ENCODE results near the gene GTF3C5.

Gene GTF3C5

GRCh38 chr9:133043449-133044035 is 12.7 kb downstream of the GTF3C5 start:
- TF ChIP-seq FOXP2 (optimal IDR thresholded peaks at IDR 0.05; ENCODE audit: control extremely low read depth, extremely low read length, insufficient read depth), result no peak
- no peak for TF ChIP-seq POLR2AphosphoS5 (IDR thresholded peaks at IDR 0.05; ENCODE audit: borderline replicate concordance, low read depth, low read length)
- no peak for TF ChIP-seq EZH2 (IDR thresholded peaks at IDR 0.05)
- Histone ChIP-seq H3K27ac (no peak overlapping the region), H3K4me3 (no peak overlapping the region), H3K36me3 (ENCODE audit: insufficient read depth, low read length) (peaks cover 51% of the 10 kb centered on the region), H3K9me3 (ENCODE audit: low read depth, low read length) (no peaks in the 10 kb centered on the region), H3K9ac (ENCODE audit: insufficient read length) (no peak overlapping the region)
- DNase-seq (ENCODE audit: low read depth, low spot score), result no peak

DNA sequence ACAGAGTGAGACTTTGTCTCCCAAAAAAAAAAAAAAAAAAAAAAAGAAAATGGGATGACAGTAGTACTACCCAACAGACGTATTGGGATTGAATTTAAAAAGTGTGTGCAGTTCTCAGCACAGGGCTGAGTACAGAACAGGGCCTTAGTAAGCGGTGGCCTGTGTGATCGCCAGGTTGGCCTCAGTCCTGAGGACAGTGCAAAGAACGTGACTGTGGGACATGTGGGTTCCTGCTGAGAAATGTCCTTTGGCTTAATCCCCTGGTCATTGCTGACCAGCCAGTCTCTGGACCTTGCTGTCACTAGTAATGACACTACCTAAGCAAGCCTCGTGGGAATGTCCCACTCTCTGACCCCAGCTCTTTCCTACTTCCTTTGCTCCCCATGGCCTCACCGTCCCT is 13.3 kb downstream of the GTF3C5 start:
- H3K36me3 ChIP-seq (ENCODE audit: insufficient read depth, low read length), result peaks cover 53% of the 10 kb centered on the region
- no peak for DNase-seq (ENCODE audit: low read depth, low spot score)

DNA sequence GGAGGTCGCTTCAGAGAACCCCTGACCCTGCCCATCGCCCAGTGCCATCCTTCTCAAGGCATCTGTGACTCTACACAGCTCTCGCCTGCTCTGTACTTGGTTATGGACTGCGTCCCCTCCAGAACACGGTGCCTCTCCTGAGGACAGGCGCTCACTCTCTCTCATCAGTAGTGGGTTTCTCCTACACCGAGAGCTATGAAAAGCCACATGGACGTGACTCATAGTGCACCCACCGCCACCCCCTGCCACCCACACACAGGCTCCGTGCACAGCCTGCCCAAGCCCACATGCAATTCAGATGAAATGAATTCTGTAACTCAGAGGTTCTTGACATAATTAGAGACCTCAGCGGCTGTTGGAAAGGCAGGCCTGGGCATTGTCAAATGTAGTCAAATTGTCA is 13.9 kb downstream of the GTF3C5 start:
- TF ChIP-seq EZH2 (IDR thresholded peaks at IDR 0.05), result no peak
- TF ChIP-seq POLR2AphosphoS5 (IDR thresholded peaks at IDR 0.05; ENCODE audit: borderline replicate concordance, low read depth, low read length), result no peak
- TF ChIP-seq FOXP2 (optimal IDR thresholded peaks at IDR 0.05; ENCODE audit: control extremely low read depth, extremely low read length, insufficient read depth), result no peak
- Histone ChIP-seq H3K4me3 (no peak overlapping the region), H3K36me3 (ENCODE audit: insufficient read depth, low read length) (peaks cover 56% of the 10 kb centered on the region), H3K9me3 (ENCODE audit: low read depth, low read length) (no peaks in the 10 kb centered on the region), H3K27ac (no peak overlapping the region), H3K9ac (ENCODE audit: insufficient read length) (no peak overlapping the region)
- no peak for DNase-seq (ENCODE audit: low read depth, low spot score)

More for the DNA sequence above, 13.3 kb downstream of the GTF3C5 start:
- Histone ChIP-seq H3K9me3 (ENCODE audit: low read depth, low read length) (no peaks in the 10 kb centered on the region), H3K27ac (no peak overlapping the region), H3K4me3 (no peak overlapping the region), H3K9ac (ENCODE audit: insufficient read length) (no peak overlapping the region)
- TF ChIP-seq FOXP2 (optimal IDR thresholded peaks at IDR 0.05; ENCODE audit: control extremely low read depth, extremely low read length, insufficient read depth), result no peak
- TF ChIP-seq POLR2AphosphoS5 (IDR thresholded peaks at IDR 0.05; ENCODE audit: borderline replicate concordance, low read depth, low read length), result no peak
- no peak for TF ChIP-seq EZH2 (IDR thresholded peaks at IDR 0.05)

GRCh38 chr9:133045132-133045531 is 14.3 kb downstream of the GTF3C5 start:
- DNase-seq (ENCODE audit: low read depth, low spot score), result no peak
- no peak for TF ChIP-seq FOXP2 (optimal IDR thresholded peaks at IDR 0.05; ENCODE audit: control extremely low read depth, extremely low read length, insufficient read depth)
- Histone ChIP-seq H3K36me3 (ENCODE audit: insufficient read depth, low read length) (peaks cover 56% of the 10 kb centered on the region), H3K9me3 (ENCODE audit: low read depth, low read length) (no peaks in the 10 kb centered on the region), H3K4me3 (no peak overlapping the region), H3K9ac (ENCODE audit: insufficient read length) (no peak overlapping the region), H3K27ac (no peak overlapping the region)

GRCh38 chr9:133046196-133046899 is 15.6 kb downstream of the GTF3C5 start:
- no peak for TF ChIP-seq FOXP2 (optimal IDR thresholded peaks at IDR 0.05; ENCODE audit: control extremely low read depth, extremely low read length, insufficient read depth)
- TF ChIP-seq EZH2 (IDR thresholded peaks at IDR 0.05), result no peak
- no peak for TF ChIP-seq POLR2AphosphoS5 (IDR thresholded peaks at IDR 0.05; ENCODE audit: borderline replicate concordance, low read depth, low read length)
- no peaks in the 10 kb centered on the region for H3K9me3 ChIP-seq (ENCODE audit: low read depth, low read length)
- DNase-seq (ENCODE audit: low read depth, low spot score), result no peak
- peaks cover 67% of the 10 kb centered on the region for H3K36me3 ChIP-seq (ENCODE audit: insufficient read depth, low read length)
- H3K9ac ChIP-seq (ENCODE audit: insufficient read length), result no peak overlapping the region
- H3K27ac ChIP-seq, result no peak overlapping the region
- H3K4me3 ChIP-seq, result no peak overlapping the region

DNA sequence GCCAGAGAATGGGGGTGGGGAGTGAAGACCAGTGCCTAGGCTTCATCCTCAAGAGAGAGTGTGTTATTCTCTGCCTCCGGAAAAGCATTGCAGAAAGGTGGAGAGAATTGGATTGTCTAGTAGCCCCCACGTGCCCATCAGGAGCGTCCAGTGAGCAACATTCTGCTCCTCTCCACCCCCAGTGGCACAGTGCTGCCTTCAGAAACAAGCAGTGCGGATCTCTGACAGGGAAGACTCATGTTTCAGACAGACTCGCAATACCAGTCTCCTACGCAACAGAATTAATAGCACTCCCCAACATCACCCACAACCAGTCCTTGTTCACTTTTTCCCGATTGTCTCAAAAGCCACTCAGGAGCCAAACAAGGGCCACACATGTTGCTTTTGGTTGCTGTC is 16.1 kb downstream of the GTF3C5 start:
- Histone ChIP-seq H3K27ac (no peak overlapping the region), H3K9ac (ENCODE audit: insufficient read length) (no peak overlapping the region), H3K9me3 (ENCODE audit: low read depth, low read length) (no peaks in the 10 kb centered on the region), H3K36me3 (ENCODE audit: insufficient read depth, low read length) (peaks cover 69% of the 10 kb centered on the region), H3K4me3 (no peak overlapping the region)
- TF ChIP-seq POLR2AphosphoS5 (IDR thresholded peaks at IDR 0.05; ENCODE audit: borderline replicate concordance, low read depth, low read length), result no peak
- no peak for TF ChIP-seq FOXP2 (optimal IDR thresholded peaks at IDR 0.05; ENCODE audit: control extremely low read depth, extremely low read length, insufficient read depth)
- no peak for TF ChIP-seq EZH2 (IDR thresholded peaks at IDR 0.05)
- no peak for DNase-seq (ENCODE audit: low read depth, low spot score)

DNA sequence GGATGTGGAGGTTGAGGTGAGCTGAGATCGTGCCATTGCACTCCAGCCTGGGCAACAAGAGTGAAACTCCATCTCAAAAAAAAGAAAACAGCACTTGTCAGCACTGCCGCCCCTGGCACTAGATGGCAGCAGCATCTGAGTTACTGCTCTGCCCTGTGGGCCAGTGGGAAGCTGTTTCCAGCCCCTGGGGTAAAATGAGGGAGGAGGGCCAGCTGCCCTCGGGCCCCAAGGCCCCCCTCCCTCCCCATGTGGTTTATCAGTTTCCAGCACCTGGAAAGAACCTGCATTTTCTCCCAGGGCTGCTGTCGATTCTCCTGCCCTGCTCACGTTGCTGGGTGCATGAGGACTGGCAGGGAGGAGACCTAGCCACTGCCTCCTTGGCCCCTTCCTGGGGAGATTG is 17.8 kb downstream of the GTF3C5 start:
- Histone ChIP-seq H3K4me3 (no peak overlapping the region), H3K27ac (no peak overlapping the region), H3K36me3 (ENCODE audit: insufficient read depth, low read length) (peaks cover 62% of the 10 kb centered on the region), H3K9ac (ENCODE audit: insufficient read length) (no peak overlapping the region), H3K9me3 (ENCODE audit: low read depth, low read length) (no peaks in the 10 kb centered on the region)
- TF ChIP-seq FOXP2 (optimal IDR thresholded peaks at IDR 0.05; ENCODE audit: control extremely low read depth, extremely low read length, insufficient read depth) (no peak), EZH2 (IDR thresholded peaks at IDR 0.05) (no peak), POLR2AphosphoS5 (IDR thresholded peaks at IDR 0.05; ENCODE audit: borderline replicate concordance, low read depth, low read length) (no peak)
- DNase-seq (ENCODE audit: low read depth, low spot score), result no peak

- TF ChIP-seq EZH2 (IDR thresholded peaks at IDR 0.05) (no peak), FOXP2 (optimal IDR thresholded peaks at IDR 0.05; ENCODE audit: control extremely low read depth, extremely low read length, insufficient read depth) (no peak), POLR2AphosphoS5 (IDR thresholded peaks at IDR 0.05; ENCODE audit: borderline replicate concordance, low read depth, low read length) (no peak)
- no peak for DNase-seq (ENCODE audit: low read depth, low spot score)
- Histone ChIP-seq H3K36me3 (ENCODE audit: insufficient read depth, low read length) (peaks cover 64% of the 10 kb centered on the region), H3K4me3 (no peak overlapping the region), H3K9ac (ENCODE audit: insufficient read length) (no peak overlapping the region), H3K9me3 (ENCODE audit: low read depth, low read length) (no peaks in the 10 kb centered on the region), H3K27ac (no peak overlapping the region)
These were observed 18.2 kb downstream of the GTF3C5 start for GRCh38 chr9:133049043-133049442.
